GM12878 (cell line): ENCODE measurements around the gene TOX2. TPM values are rescaled to one million over a fixed set of nuclear protein-coding genes. Genes with fewer than 3 reads are reported as not detected.

Experiments
- ATAC-seq: fragments of 200-7000 bp; cut with Tn5 transposase; 3 replicates; pipeline ENCODE4 v1.9.1; 2020; ENCODE audit warnings: mild to moderate bottlenecking, moderate library complexity
- BruUV-seq: library from RNA; stranded (reverse); fragments of 400-500 nt; replicated peaks from 2 replicates; lab custom pipeline; 2021; lab: Mats Ljungman, UMichigan
- CTCF ChIA-PET: fragments of 300-600 bp; sonication (Branson Sonifier 250); formaldehyde crosslinking; extraction: SDS; loops from one replicate; lab custom pipeline; 2021; ENCODE audit warnings: inconsistent platforms; lab: Yijun Ruan, JAX
- POLR2A ChIA-PET: fragments of 350-600 bp; formaldehyde crosslinking; extraction: SDS; loops from one replicate; lab custom pipeline; 2021; ENCODE audit warnings: inconsistent platforms; lab: Charles Lee
- RAD21 ChIA-PET: fragments of 300-600 bp; sonication (Branson Sonifier 250); formaldehyde crosslinking; loops from one replicate; lab custom pipeline; 2023; ENCODE audit warnings: antibody characterized with exemption; ENCODE audit not compliant: unreplicated experiment; lab: Charles Lee
- SMC1A ChIA-PET: fragments of 300-600 bp; sonication (Branson Sonifier 250); formaldehyde crosslinking; loops from one replicate; lab custom pipeline; 2023; ENCODE audit not compliant: unreplicated experiment, uncharacterized antibody; lab: Charles Lee
- DNase-seq: peaks from one replicate; pipeline ENCODE4 v3.0.0-alpha.2; 2011; ENCODE audit warnings: low read depth, low spot score
- FAIRE-seq: peaks from 3 replicates; lab custom pipeline; 2011; peaks lifted over from hg19 to GRCh38; lab: Jason Lieb, UNC
- H2AFZ ChIP-seq: 2 replicates; pipeline ENCODE4 v1.6.0; 2011; ENCODE audit warnings: low read depth, low read length, control low read depth; ENCODE audit not compliant: control insufficient read depth
- H3K27ac ChIP-seq: 2 replicates; pipeline ENCODE4 v1.5.1; 2011; ENCODE audit warnings: control low read depth; ENCODE audit not compliant: control insufficient read depth, insufficient read depth
- H3K27me3 ChIP-seq, 2 experiments: replicated peaks in 1 of 2; 2 replicates each; pipeline versions ENCODE4 v1.6.0 to v1.6.1; 2011; ENCODE audit warnings: low read length in 1 of 2; ENCODE audit not compliant: control insufficient read depth in 2 of 2, insufficient read depth in 2 of 2
- H3K36me3 ChIP-seq, 2 experiments: 2 replicates each; pipeline ENCODE4 v1.5.1; 2011; ENCODE audit warnings: low read length in 1 of 2; ENCODE audit not compliant: control insufficient read depth in 2 of 2, insufficient read depth in 2 of 2
- H3K4me1 ChIP-seq: 2 replicates; pipeline ENCODE4 v1.6.1; 2011; ENCODE audit warnings: mild to moderate bottlenecking, low read length, moderate library complexity, mixed read lengths; ENCODE audit not compliant: control insufficient read depth, insufficient read depth
- H3K4me2 ChIP-seq: 2 replicates; pipeline ENCODE4 v1.6.0; 2011; ENCODE audit warnings: control low read depth; ENCODE audit not compliant: control insufficient read depth, insufficient read depth
- H3K4me3 ChIP-seq: fragments of 200-600 bp; sonication (generic); 2 replicates; pipeline ENCODE4 v1.5.1; 2016
- H3K79me2 ChIP-seq: 2 replicates; pipeline ENCODE4 v1.6.0; 2011; ENCODE audit warnings: low read length; ENCODE audit not compliant: control insufficient read depth, insufficient read depth
- H3K9ac ChIP-seq: 2 replicates; pipeline ENCODE4 v1.8.0; 2011; ENCODE audit warnings: low read length, control low read depth, mixed read lengths; ENCODE audit not compliant: control insufficient read depth, insufficient read depth
- H3K9me3 ChIP-seq: replicated peaks from 3 replicates; pipeline ENCODE4 v1.5.1; 2011; ENCODE audit warnings: mild to moderate bottlenecking, low read length; ENCODE audit not compliant: control insufficient read depth, insufficient read depth
- H4K20me1 ChIP-seq: 2 replicates; pipeline ENCODE4 v1.6.0; 2011; ENCODE audit not compliant: control insufficient read depth, insufficient read depth
- CHD1 ChIP-seq: IDR thresholded peaks from 2 replicates; pipeline ENCODE4 v1.6.1; 2012; ENCODE audit warnings: low read depth, low read length, improper control_type of control experiment
- EGR1 ChIP-seq, 2 experiments: IDR thresholded peaks; 1 replicate in 1 of 2; 2 replicates in 1 of 2; pipeline ENCODE4 v1.6.1; 2011 to 2012; ENCODE audit warnings: low read depth in 2 of 2, low read length in 2 of 2, borderline replicate concordance in 1 of 2, mild to moderate bottlenecking in 1 of 2, moderate library complexity in 1 of 2
- HDAC2 ChIP-seq: fragments of 200-600 bp; sonication (generic); IDR thresholded peaks from 2 replicates; pipeline ENCODE4 v1.6.1; 2017
- HDGF ChIP-seq: fragments of 450-650 bp; IDR thresholded peaks from 2 replicates; pipeline ENCODE4 v1.6.1; 2016; ENCODE audit warnings: antibody characterized with exemption
- HSF1 ChIP-seq: fragments of 150-350 bp; IDR thresholded peaks from 2 replicates; pipeline ENCODE4 v1.6.1; 2014; ENCODE audit warnings: mild to moderate bottlenecking, low read depth, low read length
- IKZF2 ChIP-seq, 2 experiments: fragments of 450-650 bp; IDR thresholded peaks; 2 replicates each; pipeline ENCODE4 v1.6.1; 2017; ENCODE audit warnings: mild to moderate bottlenecking in 2 of 2, moderate library complexity in 2 of 2
- MTA2 ChIP-seq: fragments of 450-650 bp; IDR thresholded peaks from 2 replicates; pipeline ENCODE4 v1.6.1; 2016; ENCODE audit warnings: low read depth, mild to moderate bottlenecking, moderate library complexity
- POLR2A ChIP-seq: IDR thresholded peaks from 2 replicates; pipeline ENCODE4 v1.6.1; 2011; ENCODE audit warnings: low read depth, mild to moderate bottlenecking, low read length
- RAD51 ChIP-seq: fragments of 450-650 bp; IDR thresholded peaks from 2 replicates; pipeline ENCODE4 v1.6.1; 2016; ENCODE audit warnings: moderate library complexity, mild to moderate bottlenecking, inconsistent platforms
- RFX5 ChIP-seq: IDR thresholded peaks from 2 replicates; pipeline ENCODE4 v1.6.1; 2011; ENCODE audit warnings: low read depth, low read length, improper control_type of control experiment
- SP1 ChIP-seq: IDR thresholded peaks from one replicate; pipeline ENCODE4 v1.6.1; 2011; ENCODE audit warnings: low read depth, low read length
- STAT3 ChIP-seq: IDR thresholded peaks from 2 replicates; pipeline ENCODE4 v1.6.1; 2011; ENCODE audit warnings: low read depth, low read length, improper control_type of control experiment
- TCF7 ChIP-seq: IDR thresholded peaks from 2 replicates; pipeline ENCODE4 v1.6.1; 2014; ENCODE audit warnings: antibody characterized with exemption, borderline replicate concordance
- USF1 ChIP-seq: IDR thresholded peaks from 2 replicates; pipeline ENCODE4 v1.6.1; 2011; ENCODE audit warnings: borderline replicate concordance, low read depth, mild to moderate bottlenecking, moderate library complexity, mixed read lengths, low read length; ENCODE audit not compliant: insufficient read depth; ENCODE audit errors: extremely low read length
- ZBTB11 ChIP-seq: fragments of 450-650 bp; formaldehyde crosslinking; IDR thresholded peaks from 2 replicates; pipeline ENCODE4 v1.5.0; 2022; ENCODE audit warnings: mild to moderate bottlenecking, missing genetic modification characterization
- ZNF384 ChIP-seq: IDR thresholded peaks from 2 replicates; pipeline ENCODE4 v1.6.1; 2012; ENCODE audit warnings: low read depth, mild to moderate bottlenecking, low read length, improper control_type of control experiment, borderline replicate concordance
- ZNF622 ChIP-seq: fragments of 450-650 bp; IDR thresholded peaks from 2 replicates; pipeline ENCODE4 v1.6.1; 2017; ENCODE audit warnings: mild to moderate bottlenecking, inconsistent platforms
- WGBS: methylation state at CpG from one replicate; pipeline ENCODE4 v1.1.6; 2016; ENCODE audit warnings: low lambda C conversion rate; ENCODE audit not compliant: insufficient replicate concordance, insufficient coverage; ENCODE audit errors: missing lambda C conversion rate; 5-methylcytosine and 5-hydroxymethylcytosine counted together
- in situ Hi-C: fragments of 300-500 bp; cut with MboI; formaldehyde crosslinking; loops from 9 replicates; pipeline ENCODE4 v1.14.3; 2018; ENCODE audit warnings: mixed read lengths
- intact Hi-C: fragments of 100-400 bp; cut with micrococcal nuclease; formaldehyde crosslinking; loops from one replicate; pipeline ENCODE4 v1.14.2; 2022; ENCODE audit not compliant: unreplicated experiment
- polyA plus RNA-seq, 11 experiments: library from polyadenylated mRNA; depleted of rRNA in 4 of 11; unstranded in 6 of 11; stranded (reverse) in 5 of 11; fragments of >200 nt; fragmentation: Nextera tagmentation in 4 of 11; fragmentation: Illumina TruSeq in 1 of 11; extraction: Ambion mirVana in 4 of 11; extraction: Trizol in 1 of 11; gene quantifications; 1 replicate in 1 of 11; 2 replicates in 10 of 11; pipeline versions ENCODE4 v1.2.1 to v1.2.3, GENCODE V29; 2011 to 2016; ENCODE audit warnings: inconsistent platforms in 2 of 11, missing spikeins in 2 of 11, low read depth in 1 of 11
- total RNA-seq, 4 experiments: library from RNA; depleted of rRNA in 3 of 4; stranded (reverse); fragments of >200 nt in 3 of 4; fragmentation: Illumina TruSeq in 1 of 4; extraction: Trizol in 1 of 4; gene quantifications; 2 replicates each; pipeline versions ENCODE4 v1.2.1 to v1.2.3, GENCODE V29; 2013 to 2021

TOX2 gene
- total and polyA plus RNA-seq, 10 of the 15 experiments (the other 5 are each of a cell fraction or from before 2014, with no cell fraction given): 2.6 to 40.5 (median 7.9) TPM

GRCh38 chr20:43973671-43974450, 59.2 kb downstream of the TOX2 start (continued):
- TF ChIP-seq RFX5: no peak
- no peak for TF ChIP-seq STAT3
- TF ChIP-seq IKZF2 (IDR thresholded peaks at IDR 0.05): no peak
- no peak for TF ChIP-seq TCF7
- no peak for TF ChIP-seq SP1
- no peak for TF ChIP-seq HDAC2
- no peak for TF ChIP-seq MTA2

GRCh38 chr20:43974695-43975094, 60.0 kb downstream of the TOX2 start:
- CTCF ChIA-PET: no interaction called here
- SMC1A ChIA-PET: interaction anchor here (1.0 to 1.9 kb wide), 3 partner anchors 9 to 20 kb away, joined by 3 to 4 read pairs (median 3); no protein-coding TSS in a partner anchor
- WGBS: 100% methylated on average over 5 of the region's 5 CpGs
- TF ChIP-seq HDGF (no peak), CHD1 (no peak), POLR2A (no peak), ZNF622 (no peak), HSF1 (no peak), ZNF384 (no peak), ZBTB11 (CRISPR knock-in tag) (no peak), EGR1 (IDR thresholded peaks at IDR 0.05; ENCODE audit: borderline replicate concordance in 1 of 2, low read depth in 2 of 2, low read length in 2 of 2) (no peak), USF1 (no peak), RAD51 (no peak)

More at GRCh38 chr20:43974695-43975094, 60.0 kb downstream of the TOX2 start:
- Histone ChIP-seq H3K27me3 (no peaks in the 10 kb centered on the region), H3K9me3 (no peaks in the 10 kb centered on the region), H3K4me2 (no peak overlapping the region), H3K9ac (no peak overlapping the region), H3K4me1 (no peaks in the 10 kb centered on the region), H3K36me3 (peaks cover 0 to 2% of the 10 kb centered on the region in 2 experiments; a peak in 2 of 4 replicates), H2AFZ (no peak overlapping the region), H3K79me2 (no peaks in the 10 kb centered on the region), H3K4me3 (no peak overlapping the region), H3K27ac (no peak overlapping the region), H4K20me1 (no peaks in the 10 kb centered on the region)
- no TSS peak for BruUV-seq
- ChIA-PET RAD21 (no interaction called here), POLR2A (no interaction called here)
- no peak for DNase-seq
- in situ Hi-C loops: no loop called here
- no peak for FAIRE-seq
- intact Hi-C loops: no loop called here
- no peak for ATAC-seq
